ENCODE results near the gene MAPK12. TPM values are rescaled to one million over a fixed set of nuclear protein-coding genes. Genes with fewer than 3 reads are reported as not detected.
A peak's percentile ranks its signal among the peaks of the same experiment; 100 is the strongest.

MAPK12 gene
- total and polyA plus RNA-seq, 9 donors: 0.87 to 35.3 (median 23.3) TPM

GRCh38 chr22:50260801-50261614 lies 475 bp downstream of the MAPK12 start:
- Histone ChIP-seq H3K27ac (peak overlapping the region; percentile 51 to 57), H3K4me1 (ENCODE audit: insufficient read depth) (peaks cover 4% of the 10 kb centered on the region), H3K4me3 (peak overlapping the region; percentile 48), H3K27me3 (no peaks in the 10 kb centered on the region), H3K36me3 (no peaks in the 10 kb centered on the region), H3K9me3 (no peaks in the 10 kb centered on the region)
- DNase-seq: peak in 2 of 5 donors; percentile 65 to 76
- intact Hi-C loops (cut with DNase I): no loop called here
- 1 to 2% (median 1%) methylated on average over 44 to 92 of the region's 92 CpGs for WGBS, 3 donors
- TF ChIP-seq CTCF (IDR thresholded peaks at IDR 0.05) (no peak), POLR2A (IDR thresholded peaks at IDR 0.05) (no peak), EP300 (IDR thresholded peaks at IDR 0.05) (no peak)

- WGBS, 3 donors: 22 to 35% (median 31%) methylated on average over 11 of the region's 11 CpGs
- Histone ChIP-seq H3K9me3 (no peaks in the 10 kb centered on the region), H3K27me3 (no peaks in the 10 kb centered on the region), H3K4me3 (peak overlapping the region; percentile 48), H3K36me3 (no peaks in the 10 kb centered on the region), H3K4me1 (ENCODE audit: insufficient read depth) (peaks cover 4% of the 10 kb centered on the region), H3K27ac (peak overlapping the region; percentile 51 to 57)
- intact Hi-C loops (cut with DNase I): no loop called here
- TF ChIP-seq CTCF (IDR thresholded peaks at IDR 0.05) (no peak), POLR2A (IDR thresholded peaks at IDR 0.05) (no peak), EP300 (IDR thresholded peaks at IDR 0.05) (no peak)
- DNase-seq: no peak
Measured at GRCh38 chr22:50260434-50260800, 1.1 kb downstream of the MAPK12 start.

GRCh38 chr22:50259302-50259701 lies 2.2 kb downstream of the MAPK12 start:
- TF ChIP-seq EP300 (IDR thresholded peaks at IDR 0.05) (no peak), POLR2A (IDR thresholded peaks at IDR 0.05) (no peak), CTCF (IDR thresholded peaks at IDR 0.05) (no peak)
- Histone ChIP-seq H3K4me3 (no peak overlapping the region), H3K27me3 (no peaks in the 10 kb centered on the region), H3K27ac (no peak overlapping the region), H3K9me3 (no peaks in the 10 kb centered on the region), H3K4me1 (ENCODE audit: insufficient read depth) (peaks cover 4% of the 10 kb centered on the region), H3K36me3 (no peaks in the 10 kb centered on the region)
- no peak for DNase-seq
- intact Hi-C loops (cut with DNase I): loop anchor here in 1 of 4 donors (10.0 kb wide), 1 partner anchor 265 kb away; the partner anchor contains the start of gene SCO2
- WGBS, 3 donors: 85 to 90% (median 88%) methylated on average over 15 of the region's 15 CpGs

GRCh38 chr22:50258361-50259292 lies 2.9 kb downstream of the MAPK12 start:
- DNase-seq: no peak
- WGBS, 3 donors: 67 to 72% (median 68%) methylated on average over 24 of the region's 24 CpGs
- Histone ChIP-seq H3K9me3 (no peaks in the 10 kb centered on the region), H3K36me3 (no peaks in the 10 kb centered on the region), H3K27ac (no peak overlapping the region), H3K4me3 (no peak overlapping the region), H3K4me1 (ENCODE audit: insufficient read depth) (peaks cover 4% of the 10 kb centered on the region), H3K27me3 (no peaks in the 10 kb centered on the region)
- TF ChIP-seq CTCF (IDR thresholded peaks at IDR 0.05) (no peak), EP300 (IDR thresholded peaks at IDR 0.05) (no peak), POLR2A (IDR thresholded peaks at IDR 0.05) (no peak)
- intact Hi-C loops (cut with DNase I): loop anchor here in 1 of 4 donors (10.0 kb wide), 1 partner anchor 266 kb away; the partner anchor contains the start of gene SCO2
